ENCODE measurements around the gene LEMD3.

LEMD3 gene

GRCh38 chr12:65208964-65209654 is 39.7 kb downstream of the LEMD3 start:
- DNase-seq (ENCODE audit: low spot score), result no peak

- DNase-seq (ENCODE audit: low spot score), result no peak
Measured at GRCh38 chr12:65209655-65210043, 40.3 kb downstream of the LEMD3 start.

DNA sequence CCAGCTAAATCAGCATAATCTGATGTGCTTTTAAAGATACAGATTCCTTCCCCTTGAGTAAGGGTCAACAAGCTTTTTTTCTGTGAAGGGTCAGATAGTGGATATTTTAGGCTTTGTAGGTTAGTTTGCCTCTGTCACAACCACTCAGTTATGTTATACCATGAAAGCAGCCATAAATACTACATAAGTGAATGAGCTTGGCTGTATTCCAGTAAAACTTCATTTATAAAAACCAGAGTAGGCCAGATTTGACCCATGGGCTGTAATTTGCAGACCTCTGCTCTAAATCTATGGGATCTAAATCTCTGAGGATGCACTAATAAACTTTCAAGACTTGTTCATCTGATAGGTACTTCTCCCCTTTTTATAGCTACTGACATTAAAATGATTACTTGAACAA is 47.7 kb downstream of the LEMD3 start:
- no peak for DNase-seq (ENCODE audit: low spot score)

- DNase-seq (ENCODE audit: low spot score), result no peak
Measured at GRCh38 chr12:65220761-65221160, 51.4 kb downstream of the LEMD3 start.

DNA sequence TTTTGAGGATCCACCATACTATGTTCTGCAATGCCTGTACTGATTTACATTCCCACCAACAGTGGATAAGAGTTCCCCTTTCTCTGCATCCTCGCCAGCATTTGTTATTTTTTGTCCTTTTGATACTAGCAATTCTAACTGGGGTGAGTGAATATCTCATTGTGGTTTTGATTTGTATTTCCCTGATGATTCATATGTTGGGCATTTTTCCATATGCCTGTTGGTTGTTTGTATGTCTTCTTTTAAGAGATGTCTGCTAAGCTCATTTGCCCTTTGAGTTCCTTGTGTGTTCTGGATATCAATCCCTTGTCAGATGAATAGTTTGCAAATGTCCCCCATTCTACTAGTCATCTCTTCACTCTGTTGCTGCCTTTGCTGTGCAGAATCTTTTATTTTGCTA is 60.1 kb downstream of the LEMD3 start:
- DNase-seq (ENCODE audit: low spot score), result no peak

- DNase-seq (ENCODE audit: low spot score), result no peak
Measured at GRCh38 chr12:65232476-65233077, 63.2 kb downstream of the LEMD3 start.

- no peak for DNase-seq (ENCODE audit: low spot score)
Measured at GRCh38 chr12:65237153-65237552, 67.8 kb downstream of the LEMD3 start.

DNA sequence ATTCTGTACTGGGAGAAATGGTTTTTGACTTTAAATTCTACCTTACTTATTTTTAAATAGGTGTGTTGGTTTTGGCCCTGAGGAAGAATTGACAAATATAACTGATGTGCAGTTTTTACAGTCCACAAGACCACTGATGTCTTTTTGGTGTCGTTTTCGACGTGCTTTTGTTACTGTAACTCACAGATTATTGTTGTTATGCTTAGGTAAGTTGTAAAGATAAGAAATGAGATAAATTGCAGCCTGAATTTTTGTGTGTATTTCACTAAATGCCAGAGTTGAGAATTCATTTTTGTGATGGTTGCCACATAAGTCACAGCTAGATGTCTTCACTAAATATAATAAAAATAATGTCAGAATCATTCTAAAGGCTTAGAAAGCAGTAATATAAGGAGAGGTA is 69.2 kb downstream of the LEMD3 start:
- DNase-seq (ENCODE audit: low spot score), result no peak

- no peak for DNase-seq (ENCODE audit: low spot score)
Measured at GRCh38 chr12:65248656-65249633, 79.6 kb downstream of the LEMD3 start.

DNA sequence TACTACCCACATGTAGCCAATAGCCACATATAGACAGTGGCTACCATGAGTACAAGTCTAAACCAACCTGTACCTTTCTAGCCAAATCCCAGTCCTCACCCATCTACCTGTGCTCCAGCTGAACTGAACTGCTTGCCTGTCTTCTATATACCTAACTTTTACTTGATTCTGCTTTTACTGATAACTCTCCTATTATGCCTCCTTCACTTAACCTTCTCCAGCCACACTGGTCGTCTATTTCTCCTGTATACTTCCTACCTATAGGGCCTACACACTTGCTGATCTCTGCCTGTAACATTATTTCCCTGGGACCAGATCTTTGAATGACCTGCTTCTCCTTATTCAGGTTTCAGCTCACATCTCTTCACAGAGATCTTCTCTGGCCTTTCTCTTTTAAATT is 83.1 kb downstream of the LEMD3 start:
- DNase-seq (ENCODE audit: low spot score), result no peak

DNA sequence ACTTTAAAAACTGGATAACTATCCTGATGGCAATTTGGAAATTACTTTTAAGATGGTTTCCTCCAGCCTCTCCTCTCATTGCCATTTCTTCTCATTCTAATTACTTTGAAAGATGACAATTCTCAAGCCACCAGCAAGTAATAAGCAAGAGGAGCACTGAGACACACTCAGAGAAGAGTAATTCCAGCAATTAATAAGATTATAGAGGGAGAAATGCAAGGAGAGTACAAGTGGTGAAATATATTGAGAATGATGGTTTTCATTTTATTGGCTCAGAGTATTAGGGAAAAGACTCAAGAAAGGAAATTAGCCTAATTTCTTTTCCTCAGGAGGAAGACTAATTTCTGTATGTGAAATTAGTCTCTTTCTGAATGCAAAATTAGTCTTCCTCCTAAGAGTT is 88.6 kb downstream of the LEMD3 start:
- DNase-seq (ENCODE audit: low spot score), result no peak

DNA sequence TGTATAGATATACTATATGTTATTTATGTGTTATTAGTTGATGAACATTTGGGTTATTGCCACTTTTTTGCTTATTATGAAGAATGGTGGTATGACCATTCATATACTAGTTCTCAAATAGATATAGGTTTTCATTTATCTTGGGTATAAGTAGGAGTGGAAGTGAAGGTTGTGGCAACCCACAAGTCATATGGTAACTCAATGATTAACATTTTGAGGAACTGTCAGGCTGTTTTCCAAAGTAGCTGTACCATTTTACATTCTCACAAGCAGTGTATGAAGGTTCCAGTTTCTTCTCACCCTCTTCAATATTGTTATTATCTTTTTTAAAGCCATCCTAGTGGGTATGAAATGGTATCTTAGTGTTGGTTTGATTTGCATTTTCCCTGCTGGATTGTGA is 90.1 kb downstream of the LEMD3 start:
- no peak for DNase-seq (ENCODE audit: low spot score)

DNA sequence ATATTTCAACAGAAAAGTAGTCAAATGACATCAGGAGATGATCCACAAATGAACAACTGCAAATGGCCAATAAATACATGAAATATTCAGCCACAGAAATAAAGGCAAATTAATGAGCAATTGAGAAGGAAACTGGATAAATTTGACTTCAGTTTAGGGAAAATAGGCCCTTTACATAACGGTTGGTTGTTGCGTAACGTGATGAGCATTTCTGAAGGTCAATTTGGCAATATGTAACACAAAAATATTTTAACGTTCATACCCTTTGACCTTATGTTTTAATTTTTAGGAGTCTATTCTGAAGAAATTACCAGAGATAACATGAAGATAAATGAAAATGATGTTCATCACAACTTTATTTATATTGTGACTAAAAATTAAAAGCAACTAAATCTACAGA is 94.4 kb downstream of the LEMD3 start:
- DNase-seq (ENCODE audit: low spot score), result no peak

DNA sequence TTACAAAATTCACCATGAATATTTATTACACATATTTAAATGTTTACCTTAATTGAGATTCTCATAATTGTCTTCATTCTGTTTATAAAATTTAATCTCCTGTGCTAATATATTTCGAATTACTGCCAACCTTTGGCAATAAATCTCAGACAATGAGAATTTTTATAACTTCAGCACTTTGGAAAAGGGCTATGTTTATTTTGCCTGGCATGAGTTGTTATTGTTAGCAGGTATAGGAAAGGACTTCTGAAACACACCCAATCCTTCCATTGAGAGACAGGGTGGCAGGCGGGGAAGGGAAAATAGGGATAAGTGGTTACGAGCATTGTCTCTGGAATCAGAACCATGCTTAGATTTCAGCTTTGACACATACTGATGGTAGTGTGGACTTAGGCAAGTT is 97.0 kb downstream of the LEMD3 start:
- DNase-seq (ENCODE audit: low spot score), result no peak

DNA sequence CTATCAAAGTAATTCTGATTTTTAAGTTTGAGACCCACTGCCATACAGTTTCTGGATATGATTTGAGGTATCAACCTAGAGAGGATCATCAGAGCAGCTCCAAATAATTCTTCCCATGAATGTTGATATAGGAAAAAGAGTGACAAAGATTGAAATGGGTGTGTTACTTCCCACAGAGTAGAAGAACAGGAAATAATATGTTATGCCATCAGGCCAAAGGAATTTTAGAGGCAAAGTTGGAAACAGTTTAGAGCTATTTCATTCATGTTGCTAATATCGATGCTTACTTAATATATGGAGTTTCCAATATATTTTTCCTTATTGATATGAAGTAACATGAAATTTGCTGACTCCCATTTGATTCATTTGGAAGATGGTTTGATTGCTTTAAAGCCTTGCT is 100.2 kb downstream of the LEMD3 start:
- no peak for DNase-seq (ENCODE audit: low spot score)

GRCh38 chr12:65274602-65275272 is 105.4 kb downstream of the LEMD3 start:
- DNase-seq (ENCODE audit: low spot score), result no peak

DNA sequence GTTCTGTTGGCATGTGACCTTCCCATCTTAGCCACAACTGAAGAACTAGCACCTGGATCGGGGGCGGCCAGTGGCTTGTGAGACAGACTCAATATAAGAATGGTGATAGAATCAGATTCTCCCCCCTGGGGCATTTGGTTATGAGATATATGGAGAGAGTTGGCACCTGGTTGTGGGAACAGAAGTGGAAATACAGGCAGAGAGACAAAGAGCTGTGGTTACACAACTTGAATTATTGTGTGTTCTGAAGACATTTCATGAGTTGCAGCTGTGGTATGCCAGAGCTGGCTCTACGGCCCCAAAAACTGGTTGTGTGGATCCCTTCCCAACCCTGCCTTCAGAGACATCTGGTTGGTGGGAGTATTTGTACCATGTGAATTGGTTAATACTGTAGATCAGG is 106.2 kb downstream of the LEMD3 start:
- DNase-seq (ENCODE audit: low spot score), result no peak

GRCh38 chr12:65276916-65277530 is 107.6 kb downstream of the LEMD3 start:
- DNase-seq (ENCODE audit: low spot score), result no peak

DNA sequence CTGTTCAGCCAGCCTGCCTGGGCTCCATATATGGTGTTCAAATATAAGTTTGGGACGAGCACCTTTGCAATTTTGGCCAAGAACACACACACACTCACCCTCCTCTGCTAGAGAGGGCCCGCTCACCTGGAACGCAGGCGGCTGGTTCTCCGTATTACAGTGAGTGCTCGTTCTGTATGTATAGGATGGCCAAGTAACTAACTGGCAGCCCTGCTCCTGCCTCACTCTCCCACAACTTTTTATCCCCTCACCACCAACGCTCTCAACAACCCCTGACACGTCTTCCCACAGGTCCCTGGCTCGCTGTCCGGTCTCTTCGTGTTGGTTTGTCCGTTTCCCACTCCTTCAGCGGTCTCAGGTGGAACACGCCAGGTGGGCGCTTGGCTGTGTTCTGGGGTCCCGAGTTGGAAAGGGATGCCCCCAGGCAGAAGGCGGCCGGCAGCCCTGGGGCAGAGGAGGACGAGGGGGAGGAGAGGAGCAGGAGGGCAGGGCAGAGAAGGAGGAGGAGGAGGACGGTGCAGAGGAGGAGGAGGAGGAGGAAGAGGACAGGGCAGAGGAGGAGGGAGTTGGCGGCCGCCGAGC is 108.7 kb downstream of the LEMD3 start:
- DNase-seq (ENCODE audit: low spot score), result no peak

DNA sequence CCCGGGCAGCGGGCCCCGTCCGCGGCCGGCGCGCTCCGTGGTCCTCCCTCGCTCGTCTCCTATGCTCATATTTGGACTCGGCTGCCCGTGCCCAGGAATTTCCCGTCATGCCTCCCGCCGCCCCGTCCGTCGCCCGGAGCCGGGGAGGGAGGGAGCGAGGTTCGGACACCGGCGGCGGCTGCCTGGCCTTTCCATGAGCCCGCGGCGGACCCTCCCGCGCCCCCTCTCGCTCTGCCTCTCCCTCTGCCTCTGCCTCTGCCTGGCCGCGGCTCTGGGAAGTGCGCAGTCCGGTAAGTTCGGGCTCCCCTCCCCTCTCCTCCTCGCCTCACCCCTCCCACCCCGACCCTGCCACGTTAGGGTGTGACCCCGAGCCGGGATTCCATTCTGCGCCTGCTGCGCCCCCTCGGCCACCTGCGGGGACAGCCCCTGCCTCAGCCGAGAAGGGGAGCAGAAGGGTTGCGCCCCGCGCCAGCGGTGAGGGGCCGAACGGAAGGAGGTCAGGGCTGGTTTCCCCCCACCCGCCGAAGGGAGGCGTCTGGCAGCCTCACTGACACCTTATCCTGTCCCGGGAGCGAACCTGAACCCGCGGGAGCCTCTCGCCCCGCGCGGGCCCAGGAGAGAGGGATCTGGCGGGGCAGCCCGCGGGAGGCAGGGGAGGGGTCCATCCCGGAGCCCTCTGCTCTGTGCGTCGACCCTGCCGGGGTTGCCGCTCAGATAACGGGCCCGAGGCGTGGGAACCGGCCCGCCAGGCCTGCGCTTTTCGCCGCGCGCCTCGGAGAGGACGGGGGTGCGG is 109.4 kb downstream of the LEMD3 start, which contains the start of gene MSRB3:
Gene MSRB3 (plus strand): TSS at position 108 of the 793 bp plus-strand sequence. CDS start 29,897 bp downstream, outside the sequence.
- DNase-seq (ENCODE audit: low spot score), result no peak
